GM23338 (cell line): ENCODE results near the gene CNTNAP2.

Experiments
- EZH2 ChIP-seq: fragments of 200-600 bp; sonication (generic); IDR thresholded peaks from one replicate; pipeline ENCODE4 v1.8.0; 2017; ENCODE audit warnings: antibody characterized with exemption, mild to moderate bottlenecking, low read depth; ENCODE audit not compliant: unreplicated experiment
- EZH2phosphoT487 ChIP-seq: fragments of 200-600 bp; sonication (generic); IDR thresholded peaks from one replicate; pipeline ENCODE4 v1.8.1; 2018; ENCODE audit warnings: antibody characterized with exemption; ENCODE audit not compliant: unreplicated experiment
- TF ChIP-seq, protein P1 (sequence below), 2 experiments: fragments of 200-600 bp in 1 of 2; sonication (generic) in 1 of 2; conservative IDR thresholded peaks; 2 replicates each; pipeline versions ENCODE4 v1.5.1 to v1.6.1; 2016 to 2017; ENCODE audit warnings: antibody characterized with exemption in 2 of 2, low read depth in 2 of 2, mild to moderate bottlenecking in 2 of 2, moderate library complexity in 1 of 2

GRCh38 chr7:147861058-147861716 lies 1744.6 kb downstream of the CNTNAP2 start:
- TF ChIP-seq, protein P1, sequence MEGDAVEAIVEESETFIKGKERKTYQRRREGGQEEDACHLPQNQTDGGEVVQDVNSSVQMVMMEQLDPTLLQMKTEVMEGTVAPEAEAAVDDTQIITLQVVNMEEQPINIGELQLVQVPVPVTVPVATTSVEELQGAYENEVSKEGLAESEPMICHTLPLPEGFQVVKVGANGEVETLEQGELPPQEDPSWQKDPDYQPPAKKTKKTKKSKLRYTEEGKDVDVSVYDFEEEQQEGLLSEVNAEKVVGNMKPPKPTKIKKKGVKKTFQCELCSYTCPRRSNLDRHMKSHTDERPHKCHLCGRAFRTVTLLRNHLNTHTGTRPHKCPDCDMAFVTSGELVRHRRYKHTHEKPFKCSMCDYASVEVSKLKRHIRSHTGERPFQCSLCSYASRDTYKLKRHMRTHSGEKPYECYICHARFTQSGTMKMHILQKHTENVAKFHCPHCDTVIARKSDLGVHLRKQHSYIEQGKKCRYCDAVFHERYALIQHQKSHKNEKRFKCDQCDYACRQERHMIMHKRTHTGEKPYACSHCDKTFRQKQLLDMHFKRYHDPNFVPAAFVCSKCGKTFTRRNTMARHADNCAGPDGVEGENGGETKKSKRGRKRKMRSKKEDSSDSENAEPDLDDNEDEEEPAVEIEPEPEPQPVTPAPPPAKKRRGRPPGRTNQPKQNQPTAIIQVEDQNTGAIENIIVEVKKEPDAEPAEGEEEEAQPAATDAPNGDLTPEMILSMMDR (conservative IDR thresholded peaks at IDR 0.05; ENCODE audit: low read depth in 2 of 2): no peak
- TF ChIP-seq EZH2phosphoT487 (no peak), EZH2 (no peak)
